K562 (cell line): ENCODE data around the gene LPIN2. TPM values are rescaled to one million over a fixed set of nuclear protein-coding genes. Genes with fewer than 3 reads are reported as not detected.

Experiments
- ATAC-seq: fragments of 200-7000 bp; cut with Tn5 transposase; 3 replicates; pipeline ENCODE4 v1.9.1; 2020; ENCODE audit warnings: moderate library complexity
- BruUV-seq: library from RNA; stranded (reverse); fragments of 400-500 nt; replicated peaks from 2 replicates; lab custom pipeline; 2021; lab: Mats Ljungman, UMichigan
- CTCF ChIA-PET: fragments of 300-600 bp; formaldehyde crosslinking; extraction: SDS; loops from one replicate; lab custom pipeline; 2021; ENCODE audit warnings: low intra/inter-chr PET ratio; lab: Yijun Ruan, JAX
- POLR2A ChIA-PET: fragments of 300-600, 350-650 bp; sonication (Branson Sonifier 250); formaldehyde crosslinking; extraction: SDS; loops from one replicate; lab custom pipeline; 2021; ENCODE audit warnings: antibody characterized with exemption, inconsistent platforms; lab: Yijun Ruan, JAX
- DNase-seq, 4 experiments: peaks; one replicate each; pipeline versions ENCODE4 v3.0.0 to v3.0.0-alpha.2; 2011 to 2018; ENCODE audit warnings: low spot score in 3 of 4, mixed read lengths in 3 of 4; ENCODE audit errors: extremely low read depth in 1 of 4
- FAIRE-seq: peaks from 2 replicates; lab custom pipeline; 2011; peaks lifted over from hg19 to GRCh38; lab: Jason Lieb, UNC
- H2AFZ ChIP-seq: 2 replicates; pipeline ENCODE4 v1.6.0; 2011; ENCODE audit warnings: low read depth, low read length, control low read depth, inconsistent platforms
- H3K27ac ChIP-seq: fragments of 200-600 bp; 3 replicates; pipeline ENCODE4 v1.8.0; 2011; ENCODE audit warnings: low read depth, mild to moderate bottlenecking, control low read depth, inconsistent platforms, low read length, moderate library complexity, mixed read lengths; ENCODE audit errors: extremely low read depth
- H3K27me3 ChIP-seq, 2 experiments: fragments of 300-600 bp in 1 of 2; 2 replicates in 1 of 2; 3 replicates in 1 of 2; pipeline versions ENCODE4 v1.6.0 to v1.8.0; 2011; ENCODE audit warnings: inconsistent platforms in 2 of 2, low read length in 2 of 2, mild to moderate bottlenecking in 1 of 2, mixed read lengths in 1 of 2, moderate library complexity in 1 of 2; ENCODE audit not compliant: control insufficient read depth in 2 of 2, insufficient read depth in 2 of 2
- H3K36me3 ChIP-seq: fragments of 300-600 bp; 3 replicates; pipeline ENCODE4 v1.8.0; 2011; ENCODE audit warnings: mild to moderate bottlenecking, low read length, inconsistent platforms; ENCODE audit not compliant: control insufficient read depth, insufficient read depth
- H3K4me1 ChIP-seq, 2 experiments: fragments of 200-600 bp in 1 of 2; replicated peaks in 1 of 2; 2 replicates in 1 of 2; 3 replicates in 1 of 2; pipeline versions ENCODE4 v1.5.1 to v1.8.0; 2011; ENCODE audit warnings: inconsistent platforms in 2 of 2, low read length in 2 of 2, mild to moderate bottlenecking in 1 of 2, mixed read lengths in 1 of 2, moderate library complexity in 1 of 2; ENCODE audit not compliant: control insufficient read depth in 2 of 2, insufficient read depth in 2 of 2
- H3K4me2 ChIP-seq: 2 replicates; pipeline ENCODE4 v1.6.1; 2011; ENCODE audit warnings: low read length, control low read depth, inconsistent platforms, mixed read lengths; ENCODE audit not compliant: insufficient read depth
- H3K4me3 ChIP-seq: fragments of 200-600 bp; sonication (generic), shearing (Covaris generic); 2 replicates; pipeline ENCODE4 v1.5.1; 2016; ENCODE audit warnings: control low read depth, inconsistent platforms
- H3K79me2 ChIP-seq: fragments of 200-600 bp; 3 replicates; pipeline ENCODE4 v1.8.0; 2011; ENCODE audit warnings: low read length, inconsistent platforms; ENCODE audit not compliant: control insufficient read depth, insufficient read depth
- H3K9ac ChIP-seq, 2 experiments: 2 replicates each; pipeline versions ENCODE4 v1.6.0 to v1.6.1; 2011; ENCODE audit warnings: low read depth in 2 of 2, low read length in 2 of 2, control low read depth in 1 of 2, inconsistent platforms in 1 of 2, mild to moderate bottlenecking in 1 of 2, mixed read lengths in 1 of 2; ENCODE audit not compliant: insufficient read depth in 1 of 2
- H3K9me1 ChIP-seq: one replicate; pipeline ENCODE4 v1.6.0; 2011; ENCODE audit warnings: inconsistent platforms, mild to moderate bottlenecking, low read length, moderate library complexity; ENCODE audit not compliant: control insufficient read depth, insufficient read depth
- H3K9me3 ChIP-seq: replicated peaks from 2 replicates; pipeline ENCODE4 v1.5.1; 2011; ENCODE audit warnings: low read depth, low read length, inconsistent platforms; ENCODE audit not compliant: control insufficient read depth, insufficient read depth
- H4K20me1 ChIP-seq: replicated peaks from 2 replicates; pipeline ENCODE4 v1.6.1; 2011; ENCODE audit warnings: low read length, inconsistent platforms, mixed read lengths; ENCODE audit not compliant: control insufficient read depth, insufficient read depth
- ARID3A ChIP-seq: IDR thresholded peaks from 2 replicates; pipeline ENCODE4 v1.6.1; 2012; ENCODE audit warnings: low read depth, low read length, improper control_type of control experiment, borderline replicate concordance
- EGR1 ChIP-seq: fragments of 450-650 bp; conservative IDR thresholded peaks from 2 replicates; pipeline ENCODE4 v1.6.1; 2017; ENCODE audit warnings: mild to moderate bottlenecking
- HMG20B ChIP-seq: fragments of 250-450 bp; sonication (Bioruptor Pico); IDR thresholded peaks from 2 replicates; pipeline ENCODE4 v1.5.0; 2021; ENCODE audit warnings: mild to moderate bottlenecking
- HNRNPUL1 ChIP-seq: fragments of 200-400 bp; formaldehyde crosslinking; IDR thresholded peaks from 2 replicates; pipeline ENCODE4 v1.6.1; 2017; ENCODE audit warnings: low read length
- IRF9 ChIP-seq: fragments of 450-650 bp; IDR thresholded peaks from 2 replicates; pipeline ENCODE4 v1.6.1; 2016; ENCODE audit warnings: missing biosample characterization, missing genetic modification characterization
- L3MBTL2 ChIP-seq: fragments of 450-650 bp; IDR thresholded peaks from 2 replicates; pipeline ENCODE4 v1.6.1; 2016; ENCODE audit warnings: mild to moderate bottlenecking, moderate library complexity
- NR1H2 ChIP-seq: sonication (generic); formaldehyde crosslinking; IDR thresholded peaks from 2 replicates; pipeline ENCODE4 v1.4.0; 2020; ENCODE audit warnings: mild to moderate bottlenecking, missing genetic modification reagents
- RUNX1 ChIP-seq: sonication (generic); IDR thresholded peaks from 2 replicates; pipeline ENCODE4 v1.6.1; 2016; ENCODE audit warnings: antibody characterized with exemption, low read depth
- SREBF2 ChIP-seq: sonication (generic); formaldehyde crosslinking; IDR thresholded peaks from 2 replicates; pipeline ENCODE4 v1.4.0; 2020; ENCODE audit warnings: mild to moderate bottlenecking, missing genetic modification reagents
- TEAD1 ChIP-seq, 2 experiments: fragments of 450-650 bp in 1 of 2; sonication (generic) in 1 of 2; formaldehyde crosslinking; IDR thresholded peaks; 2 replicates each; pipeline versions ENCODE4 v1.4.0 to v1.8.0; 2020 to 2022; ENCODE audit warnings: mild to moderate bottlenecking in 2 of 2, missing genetic modification reagents in 1 of 2
- TOE1 ChIP-seq, 2 experiments: fragments of 450-650 bp in 1 of 2; sonication (generic) in 1 of 2; formaldehyde crosslinking in 1 of 2; IDR thresholded peaks; 2 replicates each; pipeline versions ENCODE4 v1.7.1 to v1.8.0; 2016 to 2022; ENCODE audit warnings: borderline replicate concordance in 2 of 2, mild to moderate bottlenecking in 2 of 2, antibody characterized with exemption in 1 of 2, inconsistent platforms in 1 of 2, low read depth in 1 of 2, missing genetic modification reagents in 1 of 2, moderate library complexity in 1 of 2
- ZBTB12 ChIP-seq: fragments of 250-450 bp; sonication (Bioruptor Pico); IDR thresholded peaks from 2 replicates; pipeline ENCODE4 v1.4.0; 2020
- ZC3H4 ChIP-seq: sonication (generic); formaldehyde crosslinking; IDR thresholded peaks from 2 replicates; pipeline ENCODE4 v1.9.0; 2021; ENCODE audit warnings: missing genetic modification reagents, borderline replicate concordance
- ZNF592 ChIP-seq: fragments of 450-650 bp; IDR thresholded peaks from 2 replicates; pipeline ENCODE4 v1.6.1; 2017; ENCODE audit warnings: antibody characterized with exemption, mild to moderate bottlenecking
- ZNF830 ChIP-seq: fragments of 250-450 bp; sonication (Bioruptor Pico); IDR thresholded peaks from 2 replicates; pipeline ENCODE4 v1.5.0; 2021; ENCODE audit warnings: mild to moderate bottlenecking
- WGBS: fragments of 100-300 bp; shearing (Covaris generic); methylation state at CpG from one replicate; pipeline ENCODE4 v1.1.6; 2016; ENCODE audit warnings: low coverage, mixed read lengths; ENCODE audit not compliant: insufficient coverage; ENCODE audit errors: missing lambda C conversion rate; 5-methylcytosine and 5-hydroxymethylcytosine counted together
- in situ Hi-C: fragments of 300-500 bp; cut with MboI; formaldehyde crosslinking; loops from 4 replicates; pipeline ENCODE4 v1.15.0; 2018; ENCODE audit warnings: inconsistent platforms, mixed read lengths
- intact Hi-C: fragments of 100-400 bp; cut with micrococcal nuclease; formaldehyde crosslinking; loops from 2 replicates; pipeline ENCODE4 v1.14.2; 2022
- polyA plus RNA-seq, 8 experiments: library from polyadenylated mRNA; depleted of rRNA in 4 of 8; stranded (reverse) in 5 of 8; unstranded in 3 of 8; fragments of >200 nt; fragmentation: Nextera tagmentation in 2 of 8; fragmentation: Illumina TruSeq in 1 of 8; extraction: Ambion mirVana in 2 of 8; extraction: Trizol in 1 of 8; gene quantifications; 2 replicates each; pipeline versions ENCODE4 v1.2.1 to v1.2.3, GENCODE V29; 2011 to 2014; ENCODE audit warnings: inconsistent platforms in 1 of 8, missing spikeins in 1 of 8
- total RNA-seq, 7 experiments: library from RNA; depleted of rRNA in 6 of 7; stranded (reverse); fragments of >200 nt in 6 of 7; fragmentation: Illumina TruSeq in 2 of 7; extraction: Trizol in 2 of 7; gene quantifications; 2 replicates each; pipeline versions ENCODE4 v1.2.1 to v1.2.3, GENCODE V29; 2011 to 2021; ENCODE audit warnings: low replicate concordance in 1 of 7

LPIN2 gene
- total and polyA plus RNA-seq, 9 of the 15 experiments (the other 6 are each of a cell fraction or from before 2014, with no cell fraction given): 5.2 to 34.8 (median 24.6) TPM

- FAIRE-seq (no peak), ATAC-seq (peak; percentile 23), DNase-seq (no peak)
- peak overlapping the region; percentile 90 for H2AFZ ChIP-seq
- POLR2A ChIA-PET: interaction anchor here (1.0 to 1.3 kb wide), 2 partner anchors 13 to 18 kb away, joined by 3 read pairs; no protein-coding TSS in a partner anchor
- no peak overlapping the region for H3K4me3 ChIP-seq
- 36% methylated on average over 4 of the region's 4 CpGs for WGBS
- no peaks in the 10 kb centered on the region; the same call in 1 of the 2 replicates for H3K9me3 ChIP-seq
- CTCF ChIA-PET: no interaction called here
- H3K36me3 ChIP-seq: no peaks in the 10 kb centered on the region
- no peaks in the 10 kb centered on the region for H3K27me3 ChIP-seq
- no peaks in the 10 kb centered on the region for H3K9me1 ChIP-seq
- no peaks in the 10 kb centered on the region for H4K20me1 ChIP-seq
- H3K9ac ChIP-seq: no peak overlapping the region
- intact Hi-C loops (no loop called here), in situ Hi-C loops (no loop called here)
- BruUV-seq: no TSS peak
- no peaks in the 10 kb centered on the region for H3K79me2 ChIP-seq
- peaks cover 0 to under 1% of the 10 kb centered on the region in 2 experiments; a peak in 1 of 5 replicates for H3K4me1 ChIP-seq
- H3K27ac ChIP-seq: no peak overlapping the region
- no peak overlapping the region for H3K4me2 ChIP-seq
- peak; percentile 62 for TF ChIP-seq L3MBTL2
- TF ChIP-seq ARID3A: no peak
- TF ChIP-seq ZBTB12 (CRISPR knock-in tag): no peak
- TF ChIP-seq TOE1 (IDR thresholded peaks at IDR 0.05; ENCODE audit: borderline replicate concordance): no peak
- no peak for TF ChIP-seq TOE1 (CRISPR knock-in tag; IDR thresholded peaks at IDR 0.05; ENCODE audit: borderline replicate concordance, low read depth)
- no peak for TF ChIP-seq EGR1
- TF ChIP-seq NR1H2 (CRISPR knock-in tag): no peak
- no peak for TF ChIP-seq TEAD1 (CRISPR knock-in tag; IDR thresholded peaks at IDR 0.05)
- no peak for TF ChIP-seq HMG20B (CRISPR knock-in tag)
- TF ChIP-seq SREBF2: no peak
- no peak for TF ChIP-seq HNRNPUL1
- TF ChIP-seq ZNF830 (CRISPR knock-in tag): no peak
- TF ChIP-seq IRF9 (tag): no peak
- TF ChIP-seq ZNF592: peak; percentile 42; the same call in 1 of the 2 replicates
- TF ChIP-seq ZC3H4: no peak
- no peak for TF ChIP-seq RUNX1
Measured at GRCh38 chr18:3057526-3057925, 44.6 kb upstream of the LPIN2 start.
